Tibial artery (tissue), 4 donors: ENCODE measurements around the gene ICAM2.

Experiments used
- DNase-seq, 2 donors: peaks; one replicate each; pipeline ENCODE4 v3.0.0-alpha.2; 2019
- H3K27ac ChIP-seq, 2 donors: fragments of 200-600 bp; sonication (generic) in 1 of 2; 1 replicate in 1 of 2; 2 replicates in 1 of 2; pipeline ENCODE4 v1.5.1; 2018 to 2019; ENCODE audit warnings: mild to moderate bottlenecking in 1 of 2
- H3K27me3 ChIP-seq, 2 donors: fragments of 200-600 bp; sonication (generic) in 1 of 2; one replicate each; pipeline versions ENCODE4 v1.5.1 to v1.6.0; 2016 to 2019
- H3K36me3 ChIP-seq, 3 donors: fragments of 200-600 bp; sonication (generic) in 2 of 3; one replicate each; pipeline ENCODE4 v1.5.1; 2016 to 2019; ENCODE audit warnings: mild to moderate bottlenecking in 2 of 3
- H3K4me1 ChIP-seq, 4 donors: fragments of 200-600 bp; sonication (generic) in 2 of 4; 1 replicate in 3 of 4; 2 replicates in 1 of 4; pipeline ENCODE4 v1.5.1; 2016 to 2019
- H3K4me3 ChIP-seq, 2 donors: fragments of 200-600 bp; sonication (generic) in 1 of 2; 1 replicate in 1 of 2; 2 replicates in 1 of 2; pipeline ENCODE4 v1.5.1; 2018 to 2019; ENCODE audit warnings: mild to moderate bottlenecking in 2 of 2
- H3K9me3 ChIP-seq, 3 donors: fragments of 200-600 bp; sonication (generic) in 1 of 3; one replicate each; pipeline ENCODE4 v1.5.1; 2016 to 2019
- intact Hi-C: fragments of 100-400 bp; cut with DNase I; formaldehyde crosslinking; loops from one replicate; pipeline ENCODE4 v1.15.0; 2023; ENCODE audit warnings: low total_unique reads
- TF ChIP-seq, protein P1 (sequence below), 2 experiments: fragments of 200-600 bp in 1 of 2; fragments of 450-650 bp in 1 of 2; IDR thresholded peaks; one replicate each; pipeline ENCODE4 v1.5.1; 2017 to 2019; ENCODE audit warnings: antibody characterized with exemption in 2 of 2, mild to moderate bottlenecking in 1 of 2, moderate library complexity in 1 of 2

Gene ICAM2

DNA sequence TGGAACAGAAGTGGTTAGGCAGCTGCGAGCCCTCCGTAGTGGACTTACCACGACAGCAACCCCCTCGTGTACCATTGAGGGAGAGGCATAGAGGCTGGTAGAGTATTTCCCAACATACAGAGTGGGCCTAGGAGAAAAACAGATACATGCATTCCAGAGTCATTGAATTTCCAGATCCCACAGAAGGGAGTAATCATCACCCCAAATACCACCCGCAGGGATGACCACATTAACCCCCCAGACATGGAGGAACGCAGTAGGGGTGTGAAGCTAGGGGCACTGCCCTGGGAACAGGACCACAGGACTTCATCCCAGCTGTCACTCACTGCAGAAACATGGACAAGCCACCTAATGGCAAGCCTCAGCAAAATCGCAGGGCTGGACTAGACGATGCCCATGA, 44.7 kb upstream of the ICAM2 start:
- H3K27ac ChIP-seq = no peak overlapping the region
- H3K27me3 ChIP-seq = no peaks in the 10 kb centered on the region
- no peak for DNase-seq
- intact Hi-C loops = loop anchor here (10.0 kb wide), 1 partner anchor 70 kb away; the partner anchor contains the start of gene ERN1
- peaks cover 30 to 95% (median 57%) of the 10 kb centered on the region in 3 donors for H3K36me3 ChIP-seq
- H3K4me3 ChIP-seq = no peak overlapping the region
- TF ChIP-seq, protein P1, sequence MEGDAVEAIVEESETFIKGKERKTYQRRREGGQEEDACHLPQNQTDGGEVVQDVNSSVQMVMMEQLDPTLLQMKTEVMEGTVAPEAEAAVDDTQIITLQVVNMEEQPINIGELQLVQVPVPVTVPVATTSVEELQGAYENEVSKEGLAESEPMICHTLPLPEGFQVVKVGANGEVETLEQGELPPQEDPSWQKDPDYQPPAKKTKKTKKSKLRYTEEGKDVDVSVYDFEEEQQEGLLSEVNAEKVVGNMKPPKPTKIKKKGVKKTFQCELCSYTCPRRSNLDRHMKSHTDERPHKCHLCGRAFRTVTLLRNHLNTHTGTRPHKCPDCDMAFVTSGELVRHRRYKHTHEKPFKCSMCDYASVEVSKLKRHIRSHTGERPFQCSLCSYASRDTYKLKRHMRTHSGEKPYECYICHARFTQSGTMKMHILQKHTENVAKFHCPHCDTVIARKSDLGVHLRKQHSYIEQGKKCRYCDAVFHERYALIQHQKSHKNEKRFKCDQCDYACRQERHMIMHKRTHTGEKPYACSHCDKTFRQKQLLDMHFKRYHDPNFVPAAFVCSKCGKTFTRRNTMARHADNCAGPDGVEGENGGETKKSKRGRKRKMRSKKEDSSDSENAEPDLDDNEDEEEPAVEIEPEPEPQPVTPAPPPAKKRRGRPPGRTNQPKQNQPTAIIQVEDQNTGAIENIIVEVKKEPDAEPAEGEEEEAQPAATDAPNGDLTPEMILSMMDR (IDR thresholded peaks at IDR 0.05) = no peak
- peaks cover 1 to 15% (median 6%) of the 10 kb centered on the region in 3 donors for H3K9me3 ChIP-seq
- H3K4me1 ChIP-seq = no peaks in the 10 kb centered on the region

GRCh38 chr17:64064331-64064730, 43.9 kb upstream of the ICAM2 start:
- no peaks in the 10 kb centered on the region for H3K4me1 ChIP-seq
- peaks cover 25 to 95% (median 52%) of the 10 kb centered on the region in 3 donors for H3K36me3 ChIP-seq
- TF ChIP-seq, protein P1 (IDR thresholded peaks at IDR 0.05) = no peak
- no peak overlapping the region for H3K27ac ChIP-seq
- DNase-seq = no peak
- intact Hi-C loops = loop anchor here (10.0 kb wide), 1 partner anchor 70 kb away; the partner anchor contains the start of gene ERN1
- no peaks in the 10 kb centered on the region for H3K27me3 ChIP-seq
- H3K9me3 ChIP-seq = peaks cover 0 to 8% (median 2%) of the 10 kb centered on the region in 3 donors
- H3K4me3 ChIP-seq = no peak overlapping the region

- H3K4me1 ChIP-seq = no peaks in the 10 kb centered on the region
- intact Hi-C loops = loop anchor here (10.0 kb wide), 1 partner anchor 71 kb away; the partner anchor contains the start of gene ERN1
- DNase-seq = peak in 1 of 2 donors; percentile 47
- no peaks in the 10 kb centered on the region for H3K27me3 ChIP-seq
- TF ChIP-seq, protein P1 (IDR thresholded peaks at IDR 0.05) = peak; percentile 45
- H3K9me3 ChIP-seq = peaks cover 0 to 3% (median 0%) of the 10 kb centered on the region in 3 donors
- H3K36me3 ChIP-seq = peaks cover 21 to 95% (median 47%) of the 10 kb centered on the region in 3 donors
- no peak overlapping the region for H3K4me3 ChIP-seq
- no peak overlapping the region for H3K27ac ChIP-seq
Measured at GRCh38 chr17:64063766-64064224, 43.4 kb upstream of the ICAM2 start.

- Histone ChIP-seq H3K9me3 (no peaks in the 10 kb centered on the region), H3K4me1 (no peaks in the 10 kb centered on the region), H3K4me3 (no peak overlapping the region), H3K36me3 (peaks cover 14 to 95% (median 43%) of the 10 kb centered on the region in 3 donors), H3K27me3 (no peaks in the 10 kb centered on the region), H3K27ac (no peak overlapping the region)
- no peak for DNase-seq
- TF ChIP-seq, protein P1 (IDR thresholded peaks at IDR 0.05) = no peak
- intact Hi-C loops = loop anchor here (10.0 kb wide), 1 partner anchor 72 kb away; the partner anchor contains the start of gene ERN1
Measured at GRCh38 chr17:64063088-64063487, 42.7 kb upstream of the ICAM2 start.

DNA sequence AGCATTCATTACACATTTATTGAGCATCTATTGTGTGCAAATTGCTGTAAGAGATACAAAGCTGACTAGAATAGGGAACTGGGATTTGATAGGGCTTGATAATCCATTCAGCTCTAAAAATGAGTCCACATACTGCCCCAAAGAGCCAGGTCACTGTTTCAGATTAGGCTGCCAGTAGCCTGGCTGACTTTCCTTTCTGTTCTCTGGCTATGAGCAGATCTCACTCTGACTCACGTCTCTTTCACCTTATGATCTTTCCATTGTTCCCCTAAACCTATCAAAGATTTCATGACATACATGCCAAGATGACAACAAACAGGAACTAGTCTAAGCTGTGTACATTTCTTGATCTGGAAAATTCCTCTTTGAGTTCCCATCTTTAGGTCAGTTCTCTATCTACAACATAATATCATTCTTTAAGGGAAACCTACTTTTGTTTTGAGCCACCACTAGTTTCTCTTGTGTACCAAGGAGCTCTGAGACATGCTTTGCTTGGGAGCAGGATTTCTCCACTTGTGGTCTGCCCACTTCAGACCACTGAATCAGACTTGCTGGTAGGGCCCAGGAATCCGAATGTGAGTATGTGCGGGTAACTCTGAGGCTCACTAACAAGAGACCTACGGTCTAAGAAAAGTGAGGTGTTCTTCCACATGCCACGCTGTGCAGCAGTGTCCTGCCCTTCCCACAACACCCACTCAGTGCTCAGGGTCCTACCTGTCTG, 40.9 kb upstream of the ICAM2 start:
- H3K36me3 ChIP-seq = peaks cover 19 to 94% (median 36%) of the 10 kb centered on the region in 3 donors
- H3K4me3 ChIP-seq = no peak overlapping the region
- TF ChIP-seq, protein P1 (IDR thresholded peaks at IDR 0.05) = no peak
- H3K27ac ChIP-seq = no peak overlapping the region
- H3K9me3 ChIP-seq = no peaks in the 10 kb centered on the region
- H3K4me1 ChIP-seq = no peaks in the 10 kb centered on the region
- intact Hi-C loops = loop anchor here (10.0 kb wide), 1 partner anchor 73 kb away; the partner anchor contains the start of gene ERN1
- no peaks in the 10 kb centered on the region for H3K27me3 ChIP-seq
- DNase-seq = no peak
